K562 (cell line): ENCODE measurements around the gene ZNF343.

ENCODE experiments used
- ARHGAP35 ChIP-seq: fragments of 450-650 bp; IDR thresholded peaks from 2 replicates; pipeline ENCODE4 v1.6.1; 2018; ENCODE audit not compliant: partially characterized antibody
- CEBPB ChIP-seq: fragments of 450-650 bp; IDR thresholded peaks from 2 replicates; pipeline ENCODE4 v1.6.1; 2016; ENCODE audit warnings: missing genetic modification characterization, missing compliant biosample characterization
- ETS2 ChIP-seq: IDR thresholded peaks from 2 replicates; pipeline ENCODE4 v1.6.1; 2016; ENCODE audit warnings: borderline replicate concordance, missing genetic modification characterization, mild to moderate bottlenecking, moderate library complexity, missing compliant biosample characterization; ENCODE audit not compliant: poor library complexity, severe bottlenecking
- EZH2 ChIP-seq: IDR thresholded peaks from 2 replicates; pipeline ENCODE4 v1.6.1; 2012; ENCODE audit warnings: low read depth, mild to moderate bottlenecking, inconsistent platforms, low read length, borderline replicate concordance
- KLF1 ChIP-seq: fragments of 450-650 bp; IDR thresholded peaks from 2 replicates; pipeline ENCODE4 v1.6.1; 2016; ENCODE audit warnings: missing genetic modification characterization, missing compliant biosample characterization
- MEF2A ChIP-seq: IDR thresholded peaks from 2 replicates; pipeline ENCODE4 v1.6.1; 2011; ENCODE audit warnings: low read depth, mild to moderate bottlenecking, low read length, moderate library complexity; ENCODE audit not compliant: control insufficient read depth
- NRF1 ChIP-seq, 2 experiments: fragments of 450-650 bp; IDR thresholded peaks in 1 of 2; conservative IDR thresholded peaks in 1 of 2; 2 replicates each; pipeline ENCODE4 v1.6.1; 2014; ENCODE audit warnings: mild to moderate bottlenecking in 2 of 2
- PTRF ChIP-seq: fragments of 450-650 bp; IDR thresholded peaks from 2 replicates; pipeline ENCODE4 v1.6.1; 2016; ENCODE audit warnings: mild to moderate bottlenecking, missing genetic modification characterization, missing compliant biosample characterization
- SNRNP70 ChIP-seq: fragments of 200-400 bp; formaldehyde crosslinking; optimal IDR thresholded peaks from 2 replicates; pipeline ENCODE3; 2017; ENCODE audit warnings: low read depth, low read length
- ZBTB34 ChIP-seq: fragments of 250-450 bp; sonication (Bioruptor Pico); IDR thresholded peaks from 2 replicates; pipeline ENCODE4 v1.8.0; 2021; ENCODE audit warnings: mild to moderate bottlenecking, moderate library complexity
- TF ChIP-seq, protein P1 (sequence below): fragments of 450-650 bp; IDR thresholded peaks from 2 replicates; pipeline ENCODE4 v1.6.1; 2016; ENCODE audit warnings: borderline replicate concordance
- TF ChIP-seq, protein P2 (sequence below), 3 experiments: IDR thresholded peaks in 2 of 3; conservative IDR thresholded peaks in 1 of 3; 2 replicates each; pipeline ENCODE4 v1.5.1; 2011 to 2012; ENCODE audit warnings: low read length in 3 of 3, mild to moderate bottlenecking in 3 of 3, control low read depth in 2 of 3, improper control_type of control experiment in 1 of 3, inconsistent platforms in 1 of 3, low read depth in 1 of 3, mixed read lengths in 1 of 3, moderate library complexity in 1 of 3; ENCODE audit not compliant: insufficient read depth in 2 of 3

GRCh38 chr20:2470423-2471193 lies 38.1 kb downstream of the ZNF343 start, which contains the start of gene SNRPB:
- TF ChIP-seq SNRNP70 (no peak), ETS2 (no peak), MEF2A (no peak), ZBTB34 (no peak), NRF1 (conservative IDR thresholded peaks at IDR 0.05 in 1 of 2, IDR thresholded peaks at IDR 0.05 in 1 of 2) (peak in 1 of 2 experiments; percentile 55; a peak in 1 of 4 replicates), KLF1 (tag) (peak; percentile 95), CEBPB (tag) (no peak), ARHGAP35 (no peak), EZH2 (no peak), PTRF (tag) (no peak)
- TF ChIP-seq, protein P1, sequence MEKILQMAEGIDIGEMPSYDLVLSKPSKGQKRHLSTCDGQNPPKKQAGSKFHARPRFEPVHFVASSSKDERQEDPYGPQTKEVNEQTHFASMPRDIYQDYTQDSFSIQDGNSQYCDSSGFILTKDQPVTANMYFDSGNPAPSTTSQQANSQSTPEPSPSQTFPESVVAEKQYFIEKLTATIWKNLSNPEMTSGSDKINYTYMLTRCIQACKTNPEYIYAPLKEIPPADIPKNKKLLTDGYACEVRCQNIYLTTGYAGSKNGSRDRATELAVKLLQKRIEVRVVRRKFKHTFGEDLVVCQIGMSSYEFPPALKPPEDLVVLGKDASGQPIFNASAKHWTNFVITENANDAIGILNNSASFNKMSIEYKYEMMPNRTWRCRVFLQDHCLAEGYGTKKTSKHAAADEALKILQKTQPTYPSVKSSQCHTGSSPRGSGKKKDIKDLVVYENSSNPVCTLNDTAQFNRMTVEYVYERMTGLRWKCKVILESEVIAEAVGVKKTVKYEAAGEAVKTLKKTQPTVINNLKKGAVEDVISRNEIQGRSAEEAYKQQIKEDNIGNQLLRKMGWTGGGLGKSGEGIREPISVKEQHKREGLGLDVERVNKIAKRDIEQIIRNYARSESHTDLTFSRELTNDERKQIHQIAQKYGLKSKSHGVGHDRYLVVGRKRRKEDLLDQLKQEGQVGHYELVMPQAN: no peak
- TF ChIP-seq, protein P2, sequence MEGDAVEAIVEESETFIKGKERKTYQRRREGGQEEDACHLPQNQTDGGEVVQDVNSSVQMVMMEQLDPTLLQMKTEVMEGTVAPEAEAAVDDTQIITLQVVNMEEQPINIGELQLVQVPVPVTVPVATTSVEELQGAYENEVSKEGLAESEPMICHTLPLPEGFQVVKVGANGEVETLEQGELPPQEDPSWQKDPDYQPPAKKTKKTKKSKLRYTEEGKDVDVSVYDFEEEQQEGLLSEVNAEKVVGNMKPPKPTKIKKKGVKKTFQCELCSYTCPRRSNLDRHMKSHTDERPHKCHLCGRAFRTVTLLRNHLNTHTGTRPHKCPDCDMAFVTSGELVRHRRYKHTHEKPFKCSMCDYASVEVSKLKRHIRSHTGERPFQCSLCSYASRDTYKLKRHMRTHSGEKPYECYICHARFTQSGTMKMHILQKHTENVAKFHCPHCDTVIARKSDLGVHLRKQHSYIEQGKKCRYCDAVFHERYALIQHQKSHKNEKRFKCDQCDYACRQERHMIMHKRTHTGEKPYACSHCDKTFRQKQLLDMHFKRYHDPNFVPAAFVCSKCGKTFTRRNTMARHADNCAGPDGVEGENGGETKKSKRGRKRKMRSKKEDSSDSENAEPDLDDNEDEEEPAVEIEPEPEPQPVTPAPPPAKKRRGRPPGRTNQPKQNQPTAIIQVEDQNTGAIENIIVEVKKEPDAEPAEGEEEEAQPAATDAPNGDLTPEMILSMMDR (IDR thresholded peaks at IDR 0.05 in 2 of 3, conservative IDR thresholded peaks at IDR 0.05 in 1 of 3; ENCODE audit: insufficient read depth in 2 of 3, low read depth in 1 of 3, low read length in 3 of 3): no peak
